HG03025 (cell line): ENCODE measurements around the gene CORT.
A peak's percentile ranks its signal among the peaks of the same experiment; 100 is the strongest.
"Not testable (repeated sequence)": the region's sequence is repeated elsewhere in the genome, so short reads cannot be mapped to it uniquely, and the experiment has no call there.

ENCODE experiments used
- ATAC-seq: cut with Tn5 transposase; IDR thresholded peaks from one replicate; pipeline ENCODE4 v1.9.1; 2021; ENCODE audit warnings: mild to moderate bottlenecking, moderate library complexity; ENCODE audit not compliant: unreplicated experiment, low FRiP score

The CORT gene

GRCh38 chr1:10437052-10437451, 12.8 kb upstream of the CORT start:
- ATAC-seq: no peak

DNA sequence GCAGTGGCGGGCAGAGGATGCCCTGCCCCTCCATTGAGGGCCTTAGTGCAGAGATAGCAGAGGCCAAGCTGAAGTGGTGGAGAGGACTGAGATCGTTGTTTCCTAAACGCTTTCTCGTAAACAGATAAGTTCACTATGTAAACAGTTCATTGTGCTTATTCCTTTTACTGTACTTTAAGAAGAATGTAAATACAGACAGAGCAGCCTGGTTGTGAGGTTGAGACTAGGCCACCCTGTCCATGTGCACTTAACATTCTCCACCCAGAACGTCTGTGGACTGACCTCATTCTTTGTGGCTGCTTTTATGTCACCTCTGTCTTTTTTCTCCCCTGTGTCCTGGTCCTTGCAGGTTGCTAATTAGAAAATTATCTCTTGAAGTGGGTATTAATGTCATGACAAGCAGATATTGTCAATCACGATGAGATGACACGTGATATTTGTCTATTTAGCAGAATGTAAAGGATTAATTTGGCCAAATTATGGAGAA, 11.1 kb upstream of the CORT start:
- ATAC-seq: no peak

DNA sequence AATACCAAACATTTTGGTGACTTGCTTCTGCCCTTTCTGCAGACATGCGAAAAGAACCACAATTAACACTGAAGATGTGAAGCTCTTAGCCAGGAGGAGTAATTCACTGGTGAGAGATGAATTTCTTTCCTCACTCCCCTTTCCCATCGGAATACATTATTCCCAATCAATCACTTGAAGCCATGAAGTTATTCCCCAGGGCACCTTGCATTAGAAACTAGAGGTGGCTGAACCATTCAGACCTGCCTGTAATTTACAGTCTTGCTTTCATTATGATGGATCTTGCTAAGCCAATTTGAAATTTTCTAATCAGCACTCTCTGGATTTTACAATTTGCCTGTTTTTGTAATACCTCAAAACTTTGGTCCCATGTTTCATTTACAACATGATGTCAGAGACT, 9.5 kb upstream of the CORT start:
- ATAC-seq: no peak

DNA sequence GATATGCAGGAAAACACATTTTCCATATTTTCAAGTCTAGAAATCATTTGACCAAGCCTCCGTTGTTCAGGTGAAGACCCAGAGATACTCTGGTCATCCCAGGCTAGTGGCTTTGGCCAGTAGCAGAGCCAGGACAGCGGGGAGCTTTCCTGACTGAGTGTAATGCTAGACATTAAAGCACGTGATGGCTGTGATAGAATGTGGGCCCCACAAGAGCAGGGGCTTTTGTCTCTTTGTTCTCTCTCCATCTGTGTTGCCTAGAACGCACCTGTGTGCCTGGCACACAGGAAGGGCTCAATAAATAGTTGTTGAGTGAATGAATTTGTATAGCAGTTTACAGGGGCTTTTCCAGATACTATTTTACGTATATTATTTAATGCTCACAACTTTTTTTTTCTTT, 9.0 kb upstream of the CORT start:
- no peak for ATAC-seq

DNA sequence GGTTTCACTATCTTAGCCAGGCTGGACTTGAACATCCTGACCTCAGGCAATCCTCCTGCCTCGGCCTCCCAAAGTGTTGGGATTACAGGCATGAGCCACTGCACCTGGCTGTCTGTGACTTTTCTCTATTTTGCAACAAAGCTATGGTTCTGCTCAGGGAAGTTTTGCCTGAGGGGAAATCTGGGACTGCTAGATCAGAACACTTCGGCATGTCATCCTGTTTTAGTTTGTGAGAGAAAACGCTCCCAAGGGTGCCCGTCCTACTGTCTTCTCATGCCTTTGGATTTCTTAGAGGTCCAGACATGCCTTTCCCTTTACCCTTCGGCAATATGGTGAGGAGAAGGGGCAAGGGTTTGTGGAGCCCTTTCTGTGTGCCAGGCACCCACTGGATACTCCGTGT, 5.6 kb upstream of the CORT start:
- no peak for ATAC-seq

DNA sequence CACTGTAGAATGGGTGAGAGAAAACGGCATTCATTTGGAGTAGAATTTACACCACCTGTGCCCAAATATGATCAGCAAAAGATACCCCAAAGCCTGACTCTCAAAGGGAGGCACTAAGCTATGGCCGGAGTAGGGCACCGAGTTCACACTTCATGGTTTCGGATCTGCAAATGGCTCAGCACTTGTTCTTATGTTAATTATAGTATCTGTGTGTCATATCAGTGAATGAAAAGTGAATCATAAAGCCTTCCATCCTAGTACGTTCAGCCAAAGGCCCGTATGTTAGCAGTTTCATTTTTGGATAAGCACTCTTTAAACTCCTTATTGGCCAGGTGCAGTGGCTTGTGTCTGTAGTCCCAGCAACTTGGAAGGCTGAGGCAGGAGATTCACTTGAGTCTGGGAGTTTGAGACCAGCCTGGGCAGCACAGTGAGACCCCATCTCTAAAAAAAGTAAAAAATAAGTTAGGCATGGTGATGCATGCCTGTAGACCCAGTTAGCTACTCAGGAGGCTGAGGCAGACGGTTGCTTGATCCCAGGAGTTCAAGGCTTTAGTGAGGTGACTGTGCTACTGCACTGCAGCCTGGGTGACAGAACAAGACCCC, 4.9 kb upstream of the CORT start:
- ATAC-seq: no peak

DNA sequence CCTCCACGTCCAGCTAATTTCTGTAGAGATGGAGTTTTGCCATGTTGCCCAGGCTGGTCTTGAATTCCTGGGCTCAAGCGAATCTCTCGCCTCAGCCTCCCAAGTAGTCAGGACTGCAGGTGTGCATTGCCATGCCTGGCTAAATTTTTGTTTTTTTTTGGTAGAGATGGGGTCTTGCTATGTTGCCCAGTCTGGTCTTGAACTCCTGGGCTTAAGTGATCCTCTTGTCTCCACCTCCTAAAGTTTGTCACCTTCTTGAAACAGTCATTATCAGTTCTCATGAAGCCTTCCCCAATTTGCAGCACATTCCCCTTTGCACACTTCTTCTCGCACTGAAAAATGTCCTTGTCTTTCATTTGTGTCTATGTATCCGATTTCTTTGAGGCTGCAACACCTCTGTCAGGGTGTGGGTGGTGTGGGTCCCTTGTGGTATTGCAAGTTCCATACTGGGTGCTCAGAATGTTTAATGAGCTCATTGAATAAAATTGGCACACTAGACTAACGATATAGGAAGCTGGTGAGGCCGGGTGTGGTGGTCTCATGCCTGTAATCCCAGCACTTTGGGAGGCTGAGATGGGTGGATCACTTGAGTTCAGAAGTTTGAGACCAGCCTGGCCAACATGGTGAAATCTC, 2.9 kb upstream of the CORT start:
- ATAC-seq: no peak

- no peak for ATAC-seq
Observed at GRCh38 chr1:10450156-10450814, 454 bp downstream of the CORT start.

- no peak for ATAC-seq
Observed at GRCh38 chr1:10450836-10451235, 1.0 kb downstream of the CORT start.

DNA sequence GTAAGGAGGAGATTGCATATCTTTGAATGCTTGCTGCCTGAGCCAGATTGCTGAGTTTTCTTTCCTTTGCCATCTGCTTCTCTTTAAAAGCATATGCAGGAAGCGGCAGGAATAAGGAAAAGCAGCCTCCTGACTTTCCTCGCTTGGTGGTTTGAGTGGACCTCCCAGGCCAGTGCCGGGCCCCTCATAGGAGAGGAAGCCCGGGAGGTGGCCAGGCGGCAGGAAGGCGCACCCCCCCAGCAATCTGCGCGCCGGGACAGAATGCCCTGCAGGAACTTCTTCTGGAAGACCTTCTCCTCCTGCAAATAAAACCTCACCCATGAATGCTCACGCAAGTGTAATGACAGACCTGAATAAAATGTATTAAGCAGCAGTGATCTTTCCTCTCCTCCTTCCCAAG, 1.5 kb downstream of the CORT start:
- no peak for ATAC-seq

GRCh38 chr1:10456048-10456447, 6.2 kb downstream of the CORT start:
- no peak for ATAC-seq

GRCh38 chr1:10456661-10457060, 6.8 kb downstream of the CORT start:
- ATAC-seq: no peak

- ATAC-seq: not testable (repeated sequence)
Observed at GRCh38 chr1:10457462-10457861, 7.6 kb downstream of the CORT start.

DNA sequence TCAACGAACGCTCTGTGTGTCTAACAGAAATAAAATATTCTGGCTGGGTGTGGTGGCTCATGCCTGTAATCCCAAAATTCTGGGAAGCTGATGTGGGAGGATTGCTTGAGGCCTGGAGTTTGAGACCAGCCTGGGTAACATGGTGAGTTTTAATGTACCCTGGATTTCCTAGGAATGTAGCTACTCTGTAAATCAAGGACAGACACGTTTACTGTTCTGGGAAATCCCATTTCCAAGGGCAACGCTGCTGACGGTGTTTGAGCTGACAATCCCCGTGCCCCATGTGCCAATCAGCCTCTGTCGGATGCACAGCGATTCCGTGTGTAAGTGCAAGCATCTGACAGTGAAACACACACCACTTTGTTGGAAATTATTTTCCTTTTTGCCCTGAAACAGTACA, 8.0 kb downstream of the CORT start:
- no peak for ATAC-seq

- no peak for ATAC-seq
Observed at GRCh38 chr1:10459184-10459583, 9.4 kb downstream of the CORT start.

GRCh38 chr1:10467078-10467477, 17.2 kb downstream of the CORT start:
- ATAC-seq: no peak

GRCh38 chr1:10470043-10470442, 20.2 kb downstream of the CORT start:
- no peak for ATAC-seq

- ATAC-seq: no peak
Observed at GRCh38 chr1:10471411-10472219, 21.8 kb downstream of the CORT start.

DNA sequence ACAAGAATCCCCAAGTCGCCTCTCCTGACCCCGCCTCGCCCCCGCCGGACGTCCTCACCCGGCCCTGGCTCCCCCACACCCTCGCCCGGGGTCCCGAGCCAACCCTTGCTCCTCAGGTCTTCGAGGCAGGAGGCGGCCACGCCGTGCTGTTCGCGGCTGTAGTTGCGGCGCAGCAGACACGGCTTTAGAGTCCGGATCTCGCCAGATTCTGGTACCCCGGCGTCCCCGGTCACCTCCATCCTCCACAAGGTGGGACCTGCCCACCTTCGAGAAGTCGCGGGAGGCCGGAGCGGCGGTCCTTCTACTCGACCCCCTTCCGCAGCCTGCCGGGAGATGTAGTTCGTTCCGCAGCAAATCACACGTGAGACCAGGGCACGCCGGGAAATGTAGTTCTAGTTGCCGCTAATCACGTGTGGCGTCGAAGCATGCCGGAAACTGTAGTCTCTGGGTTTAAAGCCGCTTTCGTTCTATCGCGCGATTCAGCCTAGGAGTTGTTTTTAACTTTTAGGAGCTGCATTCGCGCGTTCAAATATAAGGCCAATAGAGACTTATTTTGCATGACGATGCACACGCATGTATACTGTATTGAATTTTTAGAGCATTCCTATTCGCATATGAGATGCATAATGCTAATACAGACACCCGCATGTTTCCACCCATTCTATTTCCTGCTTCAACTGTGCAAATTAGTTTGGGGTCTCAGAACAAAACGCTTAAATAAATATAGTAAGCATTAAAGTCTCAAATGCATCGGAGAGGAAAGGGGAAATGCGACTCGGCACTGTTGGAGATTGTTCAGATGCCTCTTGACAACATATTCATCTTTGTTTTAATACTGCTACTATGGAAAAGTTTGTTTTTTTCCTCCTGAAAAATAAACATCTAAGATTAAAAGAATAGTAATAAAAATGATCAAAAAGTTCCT, 22.7 kb downstream of the CORT start, which contains the start of gene DFFA:
Gene DFFA, minus strand, starts transcription at position 310 of the 925 bp plus-strand sequence. Its CDS starts 71 bp downstream, at position 239.
- ATAC-seq: peak; percentile 80
